ENCODE results near the gene SNAI1.

DNA sequence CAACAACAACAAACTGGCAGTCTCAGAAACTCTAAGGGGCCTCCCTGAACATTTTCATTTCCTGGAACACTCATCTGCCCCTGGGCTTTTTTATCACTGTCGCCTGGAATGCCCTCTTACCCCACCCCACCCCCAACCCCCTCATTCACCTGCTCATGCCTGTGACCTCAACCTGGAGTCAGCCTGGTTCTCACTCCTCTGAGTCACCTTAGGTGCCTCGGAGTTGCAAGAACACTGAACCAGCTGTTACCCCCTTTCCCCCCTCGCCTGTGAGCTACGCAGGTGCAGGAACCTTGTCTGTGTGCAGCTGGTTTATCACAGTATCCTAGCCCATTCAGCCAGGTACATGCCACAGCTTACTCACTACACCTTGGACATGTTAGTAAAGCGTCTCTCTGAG, 12.8 kb upstream of the SNAI1 start:
- TF ChIP-seq EP300 (IDR thresholded peaks at IDR 0.05; ENCODE audit: borderline replicate concordance): no peak
- no peak for TF ChIP-seq YY1 (IDR thresholded peaks at IDR 0.05; ENCODE audit: low read depth)
- TF ChIP-seq RAD21 (IDR thresholded peaks at IDR 0.05; ENCODE audit: low read depth): no peak
- TF ChIP-seq, protein P1, sequence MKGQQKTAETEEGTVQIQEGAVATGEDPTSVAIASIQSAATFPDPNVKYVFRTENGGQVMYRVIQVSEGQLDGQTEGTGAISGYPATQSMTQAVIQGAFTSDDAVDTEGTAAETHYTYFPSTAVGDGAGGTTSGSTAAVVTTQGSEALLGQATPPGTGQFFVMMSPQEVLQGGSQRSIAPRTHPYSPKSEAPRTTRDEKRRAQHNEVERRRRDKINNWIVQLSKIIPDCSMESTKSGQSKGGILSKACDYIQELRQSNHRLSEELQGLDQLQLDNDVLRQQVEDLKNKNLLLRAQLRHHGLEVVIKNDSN (IDR thresholded peaks at IDR 0.05): no peak
- TF ChIP-seq, protein P2, sequence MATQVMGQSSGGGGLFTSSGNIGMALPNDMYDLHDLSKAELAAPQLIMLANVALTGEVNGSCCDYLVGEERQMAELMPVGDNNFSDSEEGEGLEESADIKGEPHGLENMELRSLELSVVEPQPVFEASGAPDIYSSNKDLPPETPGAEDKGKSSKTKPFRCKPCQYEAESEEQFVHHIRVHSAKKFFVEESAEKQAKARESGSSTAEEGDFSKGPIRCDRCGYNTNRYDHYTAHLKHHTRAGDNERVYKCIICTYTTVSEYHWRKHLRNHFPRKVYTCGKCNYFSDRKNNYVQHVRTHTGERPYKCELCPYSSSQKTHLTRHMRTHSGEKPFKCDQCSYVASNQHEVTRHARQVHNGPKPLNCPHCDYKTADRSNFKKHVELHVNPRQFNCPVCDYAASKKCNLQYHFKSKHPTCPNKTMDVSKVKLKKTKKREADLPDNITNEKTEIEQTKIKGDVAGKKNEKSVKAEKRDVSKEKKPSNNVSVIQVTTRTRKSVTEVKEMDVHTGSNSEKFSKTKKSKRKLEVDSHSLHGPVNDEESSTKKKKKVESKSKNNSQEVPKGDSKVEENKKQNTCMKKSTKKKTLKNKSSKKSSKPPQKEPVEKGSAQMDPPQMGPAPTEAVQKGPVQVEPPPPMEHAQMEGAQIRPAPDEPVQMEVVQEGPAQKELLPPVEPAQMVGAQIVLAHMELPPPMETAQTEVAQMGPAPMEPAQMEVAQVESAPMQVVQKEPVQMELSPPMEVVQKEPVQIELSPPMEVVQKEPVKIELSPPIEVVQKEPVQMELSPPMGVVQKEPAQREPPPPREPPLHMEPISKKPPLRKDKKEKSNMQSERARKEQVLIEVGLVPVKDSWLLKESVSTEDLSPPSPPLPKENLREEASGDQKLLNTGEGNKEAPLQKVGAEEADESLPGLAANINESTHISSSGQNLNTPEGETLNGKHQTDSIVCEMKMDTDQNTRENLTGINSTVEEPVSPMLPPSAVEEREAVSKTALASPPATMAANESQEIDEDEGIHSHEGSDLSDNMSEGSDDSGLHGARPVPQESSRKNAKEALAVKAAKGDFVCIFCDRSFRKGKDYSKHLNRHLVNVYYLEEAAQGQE (IDR thresholded peaks at IDR 0.05; ENCODE audit: low read depth): no peak
